Mucosa of rectum (tissue), 2 donors: ENCODE measurements around the gene TPRA1.
A peak's percentile ranks its signal among the peaks of the same experiment; 100 is the strongest.

Experiments
- H3K27ac ChIP-seq, 2 donors: one replicate each; pipeline ENCODE4 v1.7.0; 2013; ENCODE audit warnings: inconsistent platforms in 2 of 2, low read depth in 2 of 2, low read length in 2 of 2
- H3K27me3 ChIP-seq, 2 donors: one replicate each; pipeline ENCODE4 v1.7.0; 2013; ENCODE audit warnings: low read length in 2 of 2; ENCODE audit not compliant: control insufficient read depth in 2 of 2, insufficient read depth in 2 of 2
- H3K36me3 ChIP-seq, 2 donors: one replicate each; pipeline ENCODE4 v1.7.0; 2013; ENCODE audit warnings: low read length in 2 of 2; ENCODE audit not compliant: control insufficient read depth in 2 of 2, insufficient read depth in 2 of 2
- H3K4me1 ChIP-seq, 2 donors: one replicate each; pipeline ENCODE4 v1.7.0; 2013; ENCODE audit warnings: low read length in 2 of 2, mild to moderate bottlenecking in 1 of 2; ENCODE audit not compliant: control insufficient read depth in 2 of 2, insufficient read depth in 2 of 2
- H3K4me3 ChIP-seq, 2 donors: one replicate each; pipeline ENCODE4 v1.7.0; 2013; ENCODE audit warnings: low read length in 2 of 2
- H3K9ac ChIP-seq, 2 donors: one replicate each; pipeline ENCODE4 v1.7.0; 2013; ENCODE audit warnings: low read length in 2 of 2, low read depth in 1 of 2, mild to moderate bottlenecking in 1 of 2
- H3K9me3 ChIP-seq, 2 donors: one replicate each; pipeline ENCODE4 v1.7.0; 2013; ENCODE audit warnings: low read length in 2 of 2; ENCODE audit not compliant: control insufficient read depth in 2 of 2
- donor health status: healthy.
- donor health status: Normal muscosa, but diverticular disease.

TPRA1 gene

GRCh38 chr3:127547761-127548605, 42.5 kb downstream of the TPRA1 start:
- Histone ChIP-seq H3K9ac (peak overlapping the region in 1 of 2 donors; percentile 73), H3K27ac (peak overlapping the region in 1 of 2 donors; percentile 38), H3K9me3 (no peaks in the 10 kb centered on the region), H3K36me3 (no peaks in the 10 kb centered on the region), H3K4me1 (peaks cover 13 to 22% of the 10 kb centered on the region in 2 donors), H3K4me3 (peak overlapping the region; percentile 69 to 77), H3K27me3 (peaks cover 0 to 2% of the 10 kb centered on the region in 2 donors)

- H3K9ac ChIP-seq = no peak overlapping the region
- peaks cover 17 to 30% of the 10 kb centered on the region in 2 donors for H3K4me1 ChIP-seq
- H3K9me3 ChIP-seq = no peaks in the 10 kb centered on the region
- H3K27me3 ChIP-seq = peaks cover 0 to 2% of the 10 kb centered on the region in 2 donors
- peak overlapping the region; percentile 69 to 77 for H3K4me3 ChIP-seq
- no peak overlapping the region for H3K27ac ChIP-seq
- no peaks in the 10 kb centered on the region for H3K36me3 ChIP-seq
These were observed 43.4 kb downstream of the TPRA1 start for GRCh38 chr3:127546970-127547733.

- Histone ChIP-seq H3K36me3 (no peaks in the 10 kb centered on the region), H3K9me3 (no peaks in the 10 kb centered on the region), H3K9ac (no peak overlapping the region), H3K4me3 (no peak overlapping the region), H3K4me1 (peaks cover 17 to 36% of the 10 kb centered on the region in 2 donors), H3K27me3 (peaks cover 0 to 2% of the 10 kb centered on the region in 2 donors), H3K27ac (no peak overlapping the region)
These were observed 44.0 kb downstream of the TPRA1 start for GRCh38 chr3:127546554-127546953.

- no peak overlapping the region for H3K9ac ChIP-seq
- H3K27ac ChIP-seq = no peak overlapping the region
These were observed 44.6 kb downstream of the TPRA1 start for GRCh38 chr3:127545711-127546457.

GRCh38 chr3:127545216-127545615, 45.3 kb downstream of the TPRA1 start:
- Histone ChIP-seq H3K9me3 (no peaks in the 10 kb centered on the region), H3K9ac (no peak overlapping the region), H3K27ac (no peak overlapping the region), H3K4me3 (no peak overlapping the region), H3K4me1 (peaks cover 17 to 39% of the 10 kb centered on the region in 2 donors), H3K36me3 (no peaks in the 10 kb centered on the region), H3K27me3 (peaks cover 0 to 2% of the 10 kb centered on the region in 2 donors)

More at GRCh38 chr3:127545711-127546457, 44.6 kb downstream of the TPRA1 start:
- Histone ChIP-seq H3K27me3 (peaks cover 0 to 2% of the 10 kb centered on the region in 2 donors), H3K4me1 (peaks cover 17 to 39% of the 10 kb centered on the region in 2 donors), H3K4me3 (no peak overlapping the region), H3K36me3 (no peaks in the 10 kb centered on the region), H3K9me3 (no peaks in the 10 kb centered on the region)

- H3K9me3 ChIP-seq = no peaks in the 10 kb centered on the region
- H3K27ac ChIP-seq = no peak overlapping the region
- H3K9ac ChIP-seq = no peak overlapping the region
- H3K4me1 ChIP-seq = peaks cover 17 to 39% of the 10 kb centered on the region in 2 donors
- no peaks in the 10 kb centered on the region for H3K36me3 ChIP-seq
- peaks cover 0 to 1% of the 10 kb centered on the region in 2 donors for H3K27me3 ChIP-seq
- H3K4me3 ChIP-seq = no peak overlapping the region
These were observed 45.7 kb downstream of the TPRA1 start for GRCh38 chr3:127544803-127545201.

- Histone ChIP-seq H3K27ac (no peak overlapping the region), H3K9ac (no peak overlapping the region), H3K9me3 (no peaks in the 10 kb centered on the region), H3K36me3 (no peaks in the 10 kb centered on the region), H3K27me3 (no peaks in the 10 kb centered on the region), H3K4me1 (peaks cover 17 to 39% of the 10 kb centered on the region in 2 donors), H3K4me3 (no peak overlapping the region)
These were observed 46.2 kb downstream of the TPRA1 start for GRCh38 chr3:127544192-127544802.

- Histone ChIP-seq H3K9me3 (no peaks in the 10 kb centered on the region), H3K27ac (no peak overlapping the region), H3K4me1 (peaks cover 17 to 39% of the 10 kb centered on the region in 2 donors), H3K9ac (no peak overlapping the region), H3K36me3 (no peaks in the 10 kb centered on the region), H3K4me3 (no peak overlapping the region), H3K27me3 (no peaks in the 10 kb centered on the region)
These were observed 47.1 kb downstream of the TPRA1 start for GRCh38 chr3:127543441-127543840.

- H3K4me1 ChIP-seq = peaks cover 14 to 35% of the 10 kb centered on the region in 2 donors
- H3K27ac ChIP-seq = peak overlapping the region; percentile 54 to 68
These were observed 48.0 kb downstream of the TPRA1 start for GRCh38 chr3:127542441-127542952.

More at GRCh38 chr3:127542441-127542952, 48.0 kb downstream of the TPRA1 start:
- Histone ChIP-seq H3K4me3 (no peak overlapping the region), H3K36me3 (no peaks in the 10 kb centered on the region), H3K9ac (peak overlapping the region in 1 of 2 donors; percentile 22), H3K27me3 (no peaks in the 10 kb centered on the region), H3K9me3 (no peaks in the 10 kb centered on the region)
